Liver (tissue), 9 donors: ENCODE measurements around the gene CHPT1. TPM values are rescaled to one million over a fixed set of nuclear protein-coding genes. Genes with fewer than 3 reads are reported as not detected.

Experiments
- DNase-seq: peaks from one replicate; pipeline ENCODE4 v3.0.0-alpha.2; 2017; ENCODE audit warnings: low spot score
- H3K27ac ChIP-seq, 2 donors: one replicate each; pipeline ENCODE4 v1.7.0; 2013; ENCODE audit warnings: inconsistent platforms in 2 of 2, low read length in 2 of 2, control low read depth in 1 of 2, low read depth in 1 of 2, mild to moderate bottlenecking in 1 of 2
- H3K27me3 ChIP-seq, 4 donors: one replicate each; pipeline versions ENCODE4 v1.6.1 to v1.7.0; 2013; ENCODE audit warnings: low read length in 3 of 4, inconsistent platforms in 1 of 4, mild to moderate bottlenecking in 1 of 4, moderate library complexity in 1 of 4; ENCODE audit not compliant: control insufficient read depth in 4 of 4, insufficient read depth in 4 of 4
- H3K36me3 ChIP-seq, 4 donors: one replicate each; pipeline versions ENCODE4 v1.6.1 to v1.7.0; 2013; ENCODE audit warnings: low read length in 3 of 4, mild to moderate bottlenecking in 3 of 4, low read depth in 1 of 4, moderate library complexity in 1 of 4; ENCODE audit not compliant: control insufficient read depth in 4 of 4, insufficient read depth in 3 of 4
- H3K4me1 ChIP-seq, 4 donors: one replicate each; pipeline versions ENCODE4 v1.6.1 to v1.7.0; 2013; ENCODE audit warnings: low read length in 3 of 4, mild to moderate bottlenecking in 3 of 4, moderate library complexity in 1 of 4; ENCODE audit not compliant: control insufficient read depth in 4 of 4, insufficient read depth in 4 of 4
- H3K4me3 ChIP-seq, 3 donors: one replicate each; pipeline versions ENCODE4 v1.6.1 to v1.7.0; 2013; ENCODE audit warnings: low read length in 3 of 3, control low read depth in 1 of 3, low read depth in 1 of 3, mild to moderate bottlenecking in 1 of 3
- H3K9ac ChIP-seq, 2 donors: one replicate each; pipeline ENCODE4 v1.7.0; 2013; ENCODE audit warnings: low read length in 2 of 2, mild to moderate bottlenecking in 2 of 2, moderate library complexity in 2 of 2, control low read depth in 1 of 2, low read depth in 1 of 2
- H3K9me3 ChIP-seq, 4 donors: one replicate each; pipeline versions ENCODE4 v1.6.1 to v1.7.0; 2013; ENCODE audit warnings: low read length in 3 of 4; ENCODE audit not compliant: control insufficient read depth in 4 of 4
- ATF3 ChIP-seq: IDR thresholded peaks from 2 replicates; pipeline ENCODE4 v1.6.1; 2016; ENCODE audit warnings: antibody characterized with exemption
- CTCF ChIP-seq: fragments of 150-350 bp; IDR thresholded peaks from 2 replicates; pipeline ENCODE4 v1.5.1; 2017; ENCODE audit warnings: improper control_type of control experiment, low read depth, low read length; ENCODE audit not compliant: missing input control
- FOXA1 ChIP-seq: IDR thresholded peaks from 2 replicates; pipeline ENCODE4 v1.6.1; 2016; ENCODE audit warnings: antibody characterized with exemption
- FOXA2 ChIP-seq: IDR thresholded peaks from 2 replicates; pipeline ENCODE4 v1.6.1; 2016; ENCODE audit warnings: antibody characterized with exemption
- GABPA ChIP-seq, 2 donors: IDR thresholded peaks in 1 of 2; conservative IDR thresholded peaks in 1 of 2; 2 replicates each; pipeline ENCODE4 v1.6.1; 2016; ENCODE audit warnings: antibody characterized with exemption in 2 of 2, mild to moderate bottlenecking in 1 of 2, moderate library complexity in 1 of 2
- JUND ChIP-seq, 2 donors: IDR thresholded peaks; 2 replicates each; pipeline ENCODE4 v1.6.1; 2016; ENCODE audit warnings: antibody characterized with exemption in 2 of 2
- MAX ChIP-seq: IDR thresholded peaks from 2 replicates; pipeline ENCODE4 v1.6.1; 2016; ENCODE audit warnings: antibody characterized with exemption
- NR2F2 ChIP-seq: IDR thresholded peaks from 2 replicates; pipeline ENCODE4 v1.6.1; 2016; ENCODE audit warnings: antibody characterized with exemption
- RAD21 ChIP-seq, 2 donors: IDR thresholded peaks; 2 replicates each; pipeline ENCODE4 v1.6.1; 2016; ENCODE audit warnings: antibody characterized with exemption in 2 of 2, mild to moderate bottlenecking in 2 of 2
- REST ChIP-seq: IDR thresholded peaks from 2 replicates; pipeline ENCODE4 v1.6.1; 2016; ENCODE audit warnings: antibody characterized with exemption, mild to moderate bottlenecking
- SP1 ChIP-seq: IDR thresholded peaks from 2 replicates; pipeline ENCODE4 v1.6.1; 2018; ENCODE audit warnings: antibody characterized with exemption, mild to moderate bottlenecking
- TAF1 ChIP-seq: conservative IDR thresholded peaks from 2 replicates; pipeline ENCODE4 v1.6.1; 2016; ENCODE audit warnings: antibody characterized with exemption, mild to moderate bottlenecking
- ZBTB33 ChIP-seq: IDR thresholded peaks from 2 replicates; pipeline ENCODE4 v1.6.1; 2016; ENCODE audit warnings: antibody characterized with exemption
- WGBS: extraction: QIAGEN DNeasy Blood & Tissue Kit; methylation state at CpG from one replicate; pipeline ENCODE4 v1.1.7; 2013; 5-methylcytosine and 5-hydroxymethylcytosine counted together
- polyA plus RNA-seq, 2 donors: library from polyadenylated mRNA; stranded (reverse) in 1 of 2; unstranded in 1 of 2; fragments of 200-250 nt in 1 of 2; fragments of >200 nt in 1 of 2; fragmentation: Nextera tagmentation in 1 of 2; extraction: Ambion mirVana in 1 of 2; gene quantifications; one replicate each; pipeline versions ENCODE4 v1.2.1 to v1.2.3, GENCODE V29; 2013 to 2015
- total RNA-seq, 2 donors: library from RNA; depleted of rRNA; stranded (reverse); fragments of >200 nt; gene quantifications; one replicate each; pipeline ENCODE4 v1.2.3, GENCODE V29; 2014
- donor health status: healthy.
- donor health status: healthy.
- donor health status: healthy.
- donor health status: healthy.
- donor health status: healthy.

The CHPT1 gene
- total and polyA plus RNA-seq, 4 donors: 51.5 to 96.6 (median 61.7) TPM

- H3K27me3 ChIP-seq: no peaks in the 10 kb centered on the region
- no peak overlapping the region for H3K4me3 ChIP-seq
- H3K36me3 ChIP-seq: no peaks in the 10 kb centered on the region
- peaks cover 5 to 31% (median 17%) of the 10 kb centered on the region in 4 donors for H3K4me1 ChIP-seq
- H3K9me3 ChIP-seq: no peaks in the 10 kb centered on the region
- H3K9ac ChIP-seq: no peak overlapping the region
- WGBS: 96% methylated on average over 1 of the region's 1 CpG
- no peak for TF ChIP-seq SP1
- no peak for TF ChIP-seq REST
- TF ChIP-seq FOXA1: no peak
- no peak for TF ChIP-seq NR2F2
- TF ChIP-seq MAX: no peak
- no peak for DNase-seq
- no peak overlapping the region for H3K27ac ChIP-seq
Measured at GRCh38 chr12:101706403-101706802, 9.0 kb downstream of the CHPT1 start.

- H3K4me1 ChIP-seq: peaks cover 8 to 36% (median 24%) of the 10 kb centered on the region in 4 donors
- no peak for DNase-seq
- H3K9me3 ChIP-seq: no peaks in the 10 kb centered on the region
Measured at GRCh38 chr12:101707131-101707782, 9.8 kb downstream of the CHPT1 start.

More at GRCh38 chr12:101707131-101707782, 9.8 kb downstream of the CHPT1 start:
- H3K9ac ChIP-seq: no peak overlapping the region
- no peaks in the 10 kb centered on the region for H3K36me3 ChIP-seq
- H3K27me3 ChIP-seq: no peaks in the 10 kb centered on the region
- TF ChIP-seq ZBTB33 (no peak), REST (no peak), MAX (no peak), NR2F2 (no peak), FOXA2 (no peak), RAD21 (IDR thresholded peaks at IDR 0.05) (no peak), TAF1 (no peak), CTCF (no peak), JUND (IDR thresholded peaks at IDR 0.05) (no peak), ATF3 (no peak), SP1 (no peak), GABPA (IDR thresholded peaks at IDR 0.05 in 1 of 2, conservative IDR thresholded peaks at IDR 0.05 in 1 of 2) (no peak)
- no peak overlapping the region for H3K27ac ChIP-seq
- no peak overlapping the region for H3K4me3 ChIP-seq
